ENCODE measurements around the gene CYSTM1. TPM values are rescaled to one million over a fixed set of nuclear protein-coding genes. Genes with fewer than 3 reads are reported as not detected.
A peak's percentile ranks its signal among the peaks of the same experiment; 100 is the strongest.

The CYSTM1 gene
- total and polyA plus RNA-seq, 2 of the 8 experiments (the other 6 are each of a cell fraction or from before 2014, with no cell fraction given), result 25.0 to 47.8 TPM

DNA sequence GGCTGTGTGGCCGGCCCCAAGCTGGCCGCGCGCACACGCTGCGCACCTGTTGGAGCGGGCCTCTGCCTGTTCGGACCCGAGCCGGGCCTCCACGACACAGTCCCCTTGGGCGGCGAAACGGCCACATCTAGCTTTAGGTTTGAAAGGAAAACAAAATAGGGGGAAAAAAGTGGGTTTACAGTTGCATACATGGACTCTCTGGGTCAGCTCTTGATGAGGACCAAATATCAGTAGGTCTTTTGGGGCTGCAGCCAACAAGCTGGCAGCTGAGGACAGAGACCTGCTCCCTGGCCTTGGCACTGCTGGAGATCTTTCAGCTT, 28.5 kb upstream of the CYSTM1 start:
- Histone ChIP-seq H3K36me3 (ENCODE audit: control insufficient read depth in 2 of 4, insufficient read depth in 4 of 4, low read length in 3 of 4) (no peaks in the 10 kb centered on the region), H2BK5ac (ENCODE audit: low read depth, low read length) (no peak overlapping the region), H3K56ac (replicated peaks; ENCODE audit: insufficient read length, low read depth, low read length) (no peak overlapping the region), H2AK5ac (ENCODE audit: low read depth, low read length) (no peak overlapping the region), H3K23me2 (ENCODE audit: low read depth, low read length) (peaks cover 5% of the 10 kb centered on the region; the same call in 1 of the 2 replicates), H3K18ac (ENCODE audit: extremely low read depth, low read length) (no peak overlapping the region; the same call in none of the 2 replicates), H3K4me1 (replicated peaks in 1 of 4; ENCODE audit: control insufficient read depth in 3 of 4, insufficient read depth in 4 of 4, low read length in 3 of 4) (peaks cover 0 to 9% (median 0%) of the 10 kb centered on the region in 4 experiments; a peak in 2 of 7 replicates), H3K9ac (replicated peaks in 1 of 4; ENCODE audit: extremely low read depth in 1 of 4, low read depth in 3 of 4, low read length in 3 of 4) (peak overlapping the region in 2 of 4 experiments; percentile 29 to 35; a peak in 4 of 7 replicates), H3K27me3 (replicated peaks in 1 of 4; ENCODE audit: control insufficient read depth in 3 of 4, extremely low read depth in 1 of 4, insufficient read depth in 3 of 4, low read length in 3 of 4) (peaks cover 25 to 51% (median 37%) of the 10 kb centered on the region in 4 experiments), H4K91ac (replicated peaks; ENCODE audit: insufficient read length, low read length) (no peak overlapping the region), H3K27ac (ENCODE audit: low read depth, low read length) (no peak overlapping the region), H3K9me3 (ENCODE audit: insufficient read depth in 2 of 2, low read depth in 1 of 2, low read length in 1 of 2) (no peaks in the 10 kb centered on the region), H2AFZ (ENCODE audit: low read length) (peak overlapping the region; percentile 55; the same call in 1 of the 2 replicates), H3K4me2 (ENCODE audit: insufficient read depth in 1 of 2, low read depth in 2 of 2, low read length in 2 of 2) (peak overlapping the region; percentile 48 to 100), H2BK120ac (replicated peaks; ENCODE audit: low read depth, low read length) (no peak overlapping the region), H2BK12ac (ENCODE audit: low read depth, low read length) (no peak overlapping the region), H3K79me2 (ENCODE audit: control insufficient read depth in 1 of 2, insufficient read depth in 2 of 2, low read length in 2 of 2) (no peaks in the 10 kb centered on the region), H3K4ac (replicated peaks; ENCODE audit: insufficient read length, low read depth, low read length) (no peak overlapping the region), H4K20me1 (replicated peaks in 1 of 2; ENCODE audit: control insufficient read depth in 1 of 2, insufficient read depth in 2 of 2, low read length in 2 of 2) (peaks cover 0 to 7% of the 10 kb centered on the region in 2 experiments), H3K4me3 (ENCODE audit: extremely low read depth in 1 of 4, insufficient read depth in 2 of 4, low read depth in 3 of 4, low read length in 4 of 4) (peak overlapping the region; percentile 28 to 82 (median 72)), H2BK15ac (ENCODE audit: low read length) (no peak overlapping the region), H3K23ac (ENCODE audit: insufficient read length) (no peak overlapping the region), H4K8ac (ENCODE audit: extremely low read depth, insufficient read depth, low read length) (peak overlapping the region; percentile 73; the same call in 1 of the 2 replicates), H2BK20ac (ENCODE audit: low read length) (no peak overlapping the region), H3K79me1 (ENCODE audit: low read depth, low read length) (no peaks in the 10 kb centered on the region), H3K14ac (ENCODE audit: insufficient read length) (no peak overlapping the region), H4K5ac (ENCODE audit: insufficient read length, low read depth, low read length) (no peak overlapping the region)
- DNase-seq (ENCODE audit: low read depth in 1 of 2, low spot score in 2 of 2) (no peak), FAIRE-seq (no peak)
- CTCF ChIA-PET (ENCODE audit: partially characterized antibody), result interaction anchor here (0.8 to 9.9 kb wide), 20 partner anchors 9 to 178 kb away, joined by 3 to 118 read pairs (median 4); partner anchors contain the start of gene PURA
- POLR2A ChIA-PET (ENCODE audit: partially characterized antibody), result interaction anchor here (0.6 to 4.3 kb wide), 6 partner anchors 8 to 383 kb away, joined by 3 to 19 read pairs (median 4); partner anchors contain the start of gene CYSTM1
- WGBS, 2 experiments (ENCODE audit: extremely low coverage in 1 of 2, insufficient coverage in 1 of 2, insufficient read length in 1 of 2, insufficient replicate concordance in 2 of 2, low coverage in 1 of 2, low lambda C conversion rate in 2 of 2, missing lambda C conversion rate in 1 of 2), result 8% methylated on average over 14 of the region's 14 CpGs; no CpG with 5 or more reads in 1 of the 2 experiments
- TF ChIP-seq SUZ12 (IDR thresholded peaks at IDR 0.05; ENCODE audit: low read length) (peak; percentile 67; the same call in 1 of the 2 replicates), CHD1 (IDR thresholded peaks at IDR 0.05; ENCODE audit: low read depth, low read length) (no peak), EZH2 (IDR thresholded peaks at IDR 0.05; ENCODE audit: low read depth, low read length, severe bottlenecking) (peak; percentile 84)

All from H1 (cell line).